HepG2 (cell line): Measurements from ENCODE around the gene IKZF5. TPM values are rescaled to one million over a fixed set of nuclear protein-coding genes. Genes with fewer than 3 reads are reported as not detected.

Experiments used
- ATAC-seq: fragments of 200-7000 bp; cut with Tn5 transposase; 3 replicates; pipeline ENCODE4 v1.9.1; 2020; ENCODE audit warnings: mild to moderate bottlenecking, moderate library complexity
- BruUV-seq: library from RNA; stranded (reverse); fragments of 400-500 nt; replicated peaks from 2 replicates; lab custom pipeline; 2021; lab: Mats Ljungman, UMichigan
- CTCF ChIA-PET: fragments of 300-600 bp; formaldehyde crosslinking; extraction: SDS; loops from one replicate; lab custom pipeline; 2021; ENCODE audit warnings: low total read pairs, inconsistent platforms, low intra/inter-chr PET ratio; lab: Yijun Ruan, JAX
- POLR2A ChIA-PET: fragments of 350-600 bp; sonication (Branson Sonifier 250); formaldehyde crosslinking; loops from one replicate; lab custom pipeline; 2020; ENCODE audit warnings: antibody characterized with exemption, inconsistent platforms; lab: Yijun Ruan, JAX
- DNase-seq: peaks from one replicate; pipeline ENCODE4 v3.0.0-alpha.2; 2015; ENCODE audit warnings: low spot score
- FAIRE-seq: peaks from 3 replicates; lab custom pipeline; 2011; peaks lifted over from hg19 to GRCh38; lab: Jason Lieb, UNC
- H2AFZ ChIP-seq: one replicate; pipeline ENCODE4 v1.6.1; 2011; ENCODE audit warnings: low read length, inconsistent platforms
- H3K27ac ChIP-seq: fragments of 300-600 bp; 3 replicates; pipeline ENCODE4 v1.8.0; 2011; ENCODE audit warnings: mixed run types, mild to moderate bottlenecking, mixed read lengths, low read length, inconsistent platforms; ENCODE audit not compliant: insufficient read depth; ENCODE audit errors: extremely low read length
- H3K27me3 ChIP-seq, 2 experiments: fragments of 200-600 bp in 1 of 2; 2 replicates in 1 of 2; 3 replicates in 1 of 2; pipeline versions ENCODE4 v1.6.0 to v1.8.0; 2011; ENCODE audit warnings: low read length in 2 of 2, mild to moderate bottlenecking in 2 of 2, moderate library complexity in 2 of 2, inconsistent platforms in 1 of 2; ENCODE audit not compliant: insufficient read depth in 2 of 2, control insufficient read depth in 1 of 2
- H3K36me3 ChIP-seq, 2 experiments: fragments of 200-600 bp in 1 of 2; replicated peaks in 1 of 2; 2 replicates in 1 of 2; 3 replicates in 1 of 2; pipeline versions ENCODE4 v1.5.1 to v1.8.0; 2011; ENCODE audit warnings: low read length in 2 of 2, inconsistent platforms in 1 of 2; ENCODE audit not compliant: insufficient read depth in 2 of 2, control insufficient read depth in 1 of 2
- H3K4me1 ChIP-seq: 2 replicates; pipeline ENCODE4 v1.5.1; 2012; ENCODE audit warnings: low read length, inconsistent platforms; ENCODE audit not compliant: insufficient read depth
- H3K4me2 ChIP-seq: 2 replicates; pipeline ENCODE4 v1.6.0; 2011; ENCODE audit warnings: low read depth, low read length, inconsistent platforms
- H3K4me3 ChIP-seq, 3 experiments: fragments of 200-600 bp in 1 of 3; sonication (generic), shearing (Covaris generic) in 1 of 3; replicated peaks in 1 of 3; 2 replicates each; pipeline ENCODE4 v1.5.1; 2011 to 2016; ENCODE audit warnings: low read length in 3 of 3, inconsistent platforms in 2 of 3, low read depth in 2 of 3, mild to moderate bottlenecking in 2 of 3, control low read depth in 1 of 3, mixed read lengths in 1 of 3; ENCODE audit not compliant: insufficient read depth in 1 of 3
- H3K79me2 ChIP-seq: one replicate; pipeline ENCODE4 v1.6.1; 2011; ENCODE audit warnings: low read length, inconsistent platforms; ENCODE audit not compliant: insufficient read depth
- H3K9ac ChIP-seq: 2 replicates; pipeline ENCODE4 v1.6.0; 2011; ENCODE audit warnings: mild to moderate bottlenecking, low read depth, low read length, inconsistent platforms; ENCODE audit not compliant: insufficient read depth
- H3K9me3 ChIP-seq: 2 replicates; pipeline ENCODE4 v1.5.1; 2012; ENCODE audit warnings: mild to moderate bottlenecking, low read length
- H4K20me1 ChIP-seq: 2 replicates; pipeline ENCODE4 v1.6.0; 2011; ENCODE audit warnings: inconsistent platforms, mild to moderate bottlenecking, low read length, moderate library complexity; ENCODE audit not compliant: insufficient read depth
- HMGA1 ChIP-seq: sonication (generic); formaldehyde crosslinking; conservative IDR thresholded peaks from 2 replicates; pipeline ENCODE4 v1.4.0; 2020; ENCODE audit warnings: missing genetic modification reagents
- NFRKB ChIP-seq: fragments of 450-650 bp; IDR thresholded peaks from 2 replicates; pipeline ENCODE4 v1.6.1; 2017
- NR2F2 ChIP-seq: IDR thresholded peaks from 2 replicates; pipeline ENCODE4 v1.6.1; 2012; ENCODE audit warnings: low read depth, inconsistent platforms, borderline replicate concordance
- ZNF367 ChIP-seq: sonication (generic); formaldehyde crosslinking; IDR thresholded peaks from 2 replicates; pipeline ENCODE4 v1.4.0; 2020; ENCODE audit warnings: missing genetic modification reagents, borderline replicate concordance
- ZNF496 ChIP-seq: sonication (generic); formaldehyde crosslinking; IDR thresholded peaks from 2 replicates; pipeline ENCODE4 v1.8.1; 2023; ENCODE audit warnings: mild to moderate bottlenecking, moderate library complexity, missing genetic modification reagents; ENCODE audit not compliant: insufficient replicate concordance
- ZNF558 ChIP-seq: sonication (generic); formaldehyde crosslinking; IDR thresholded peaks from 2 replicates; pipeline ENCODE4 v1.9.0; 2022; ENCODE audit warnings: mild to moderate bottlenecking, missing genetic modification reagents, borderline replicate concordance
- ZNF570 ChIP-seq: sonication (generic); formaldehyde crosslinking; IDR thresholded peaks from 2 replicates; pipeline ENCODE4 v1.4.0; 2020; ENCODE audit warnings: mild to moderate bottlenecking, missing genetic modification reagents, borderline replicate concordance
- ZNF761 ChIP-seq: sonication (generic); formaldehyde crosslinking; conservative IDR thresholded peaks from 2 replicates; pipeline ENCODE4 v1.4.0; 2020; ENCODE audit warnings: mild to moderate bottlenecking, missing genetic modification reagents
- WGBS: methylation state at CpG from one replicate; pipeline ENCODE4 v1.1.6; 2017; ENCODE audit warnings: low lambda C conversion rate; 5-methylcytosine and 5-hydroxymethylcytosine counted together
- in situ Hi-C: cut with HindIII; loops from 2 replicates; pipeline ENCODE4 v1.10.0; 2017; ENCODE audit warnings: low pct_unique_long_range_greater_than_20kb; ENCODE audit not compliant: extremely low pct_ligation_motif_present
- intact Hi-C: fragments of 100-400 bp; cut with micrococcal nuclease; formaldehyde crosslinking; loops from one replicate; pipeline ENCODE4 v1.10.0; 2022; ENCODE audit not compliant: unreplicated experiment
- polyA plus RNA-seq, 8 experiments: library from polyadenylated mRNA; depleted of rRNA in 3 of 8; stranded (reverse) in 7 of 8; unstranded in 1 of 8; fragments of >200 nt; fragmentation: Illumina TruSeq in 4 of 8; extraction: Trizol in 4 of 8; gene quantifications; 2 replicates each; pipeline versions ENCODE4 v1.2.1 to v1.2.3, GENCODE V29; 2011 to 2016; ENCODE audit warnings: low read depth in 4 of 8, missing spikeins in 1 of 8, mixed read lengths in 1 of 8; ENCODE audit not compliant: insufficient read depth in 1 of 8
- total RNA-seq, 5 experiments: library from RNA; depleted of rRNA; stranded (reverse); fragments of >200 nt; fragmentation: Illumina TruSeq; extraction: Trizol; gene quantifications; 2 replicates each; pipeline ENCODE4 v1.2.3, GENCODE V29; 2016; ENCODE audit warnings: low read depth in 1 of 5

IKZF5 gene
- total and polyA plus RNA-seq, 2 of the 13 experiments (the other 11 are each of a cell fraction or from before 2014, with no cell fraction given): 3.7 to 12.0 TPM

GRCh38 chr10:122988501-122988900, 20.1 kb downstream of the IKZF5 start:
- H3K36me3 ChIP-seq: peaks cover 4 to 20% of the 10 kb centered on the region in 2 experiments; a peak in 3 of 5 replicates
- intact Hi-C loops: no loop called here
- TF ChIP-seq NR2F2: no peak
- no peak for TF ChIP-seq ZNF558 (CRISPR knock-in tag)
- no peak for TF ChIP-seq ZNF570 (CRISPR knock-in tag)
- TF ChIP-seq NFRKB: no peak
- TF ChIP-seq HMGA1 (CRISPR knock-in tag): no peak
- TF ChIP-seq ZNF761: no peak
- TF ChIP-seq, all 625 proteins: peak for 0
- Histone ChIP-seq H4K20me1 (no peaks in the 10 kb centered on the region), H3K79me2 (no peaks in the 10 kb centered on the region), H3K4me2 (no peak overlapping the region), H3K9ac (no peak overlapping the region), H3K9me3 (no peaks in the 10 kb centered on the region), H3K27ac (no peak overlapping the region), H3K4me1 (no peaks in the 10 kb centered on the region), H3K4me3 (no peak overlapping the region), H3K27me3 (no peaks in the 10 kb centered on the region), H2AFZ (no peak overlapping the region)
- POLR2A ChIA-PET: interaction anchor here (1.6 kb wide), 1 partner anchor 21 kb away, joined by 3 read pairs; the partner anchor contains the start of gene ACADSB
- no TSS peak for BruUV-seq
- FAIRE-seq: no peak
- no peak for ATAC-seq
- CTCF ChIA-PET: no interaction called here
- in situ Hi-C loops: no loop called here
- no peak for DNase-seq
- WGBS: 91% methylated on average over 2 of the region's 2 CpGs

- no peak for TF ChIP-seq ZNF496 (CRISPR knock-in tag)
- no peak for TF ChIP-seq ZNF367 (CRISPR knock-in tag)
- Histone ChIP-seq H3K4me1 (peaks cover 13% of the 10 kb centered on the region), H4K20me1 (no peaks in the 10 kb centered on the region), H3K79me2 (no peaks in the 10 kb centered on the region), H2AFZ (no peak overlapping the region), H3K36me3 (peaks cover 1 to 24% of the 10 kb centered on the region in 2 experiments; a peak in 2 of 5 replicates), H3K9me3 (no peaks in the 10 kb centered on the region), H3K27ac (no peak overlapping the region), H3K9ac (no peak overlapping the region), H3K4me3 (no peak overlapping the region), H3K27me3 (no peaks in the 10 kb centered on the region), H3K4me2 (no peak overlapping the region)
- ChIA-PET CTCF (no interaction called here), POLR2A (interaction anchor here (1.3 kb wide), 1 partner anchor 23 kb away, joined by 4 read pairs; the partner anchor contains the start of gene ACADSB)
- no peak for ATAC-seq
- in situ Hi-C loops: no loop called here
- intact Hi-C loops: no loop called here
- FAIRE-seq: no peak
- BruUV-seq: no TSS peak
- 91% methylated on average over 6 of the region's 6 CpGs for WGBS
- no peak for DNase-seq
Observed at GRCh38 chr10:122986335-122986734, 22.3 kb downstream of the IKZF5 start.
